ENCODE results near the gene ST3GAL5. TPM values are rescaled to one million over a fixed set of nuclear protein-coding genes. Genes with fewer than 3 reads are reported as not detected.

ST3GAL5 gene
- total and polyA plus RNA-seq, 2 of the 8 experiments (the other 6 are each of a cell fraction or from before 2014, with no cell fraction given), result 1.9 to 4.5 TPM

DNA sequence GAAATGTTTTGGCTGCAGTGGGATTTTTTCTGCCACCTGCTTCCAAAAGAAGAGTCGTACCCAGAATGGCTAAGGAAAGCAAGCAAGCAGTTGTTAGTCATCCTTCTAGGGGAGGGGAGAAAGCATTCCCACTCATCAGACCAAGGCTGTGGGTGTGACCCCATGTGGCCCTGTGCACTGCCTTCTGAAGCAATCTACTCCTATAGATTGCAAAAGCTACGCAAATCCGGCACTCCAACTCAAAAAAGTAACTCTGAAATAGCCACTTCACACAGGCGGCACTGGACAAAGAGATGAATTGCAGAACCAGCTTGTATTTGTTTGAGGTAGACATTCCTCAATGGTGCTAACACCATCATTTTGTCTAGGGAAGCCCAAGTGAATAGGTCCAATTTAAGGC is 44.3 kb downstream of the ST3GAL5 start (continued):
- TF ChIP-seq TCF12 (IDR thresholded peaks at IDR 0.05; ENCODE audit: low read depth, low read length) (no peak), POLR2AphosphoS5 (IDR thresholded peaks at IDR 0.05; ENCODE audit: low read depth, low read length) (no peak), CREB1 (IDR thresholded peaks at IDR 0.05) (no peak), CHD1 (IDR thresholded peaks at IDR 0.05; ENCODE audit: low read depth, low read length) (no peak)

Measured in H1 (cell line).